ENCODE results near the gene SERPINB12. TPM values are rescaled to one million over a fixed set of nuclear protein-coding genes. Genes with fewer than 3 reads are reported as not detected.

SERPINB12 gene
- total RNA-seq, 1 experiment from 2014 or later: not detected

DNA sequence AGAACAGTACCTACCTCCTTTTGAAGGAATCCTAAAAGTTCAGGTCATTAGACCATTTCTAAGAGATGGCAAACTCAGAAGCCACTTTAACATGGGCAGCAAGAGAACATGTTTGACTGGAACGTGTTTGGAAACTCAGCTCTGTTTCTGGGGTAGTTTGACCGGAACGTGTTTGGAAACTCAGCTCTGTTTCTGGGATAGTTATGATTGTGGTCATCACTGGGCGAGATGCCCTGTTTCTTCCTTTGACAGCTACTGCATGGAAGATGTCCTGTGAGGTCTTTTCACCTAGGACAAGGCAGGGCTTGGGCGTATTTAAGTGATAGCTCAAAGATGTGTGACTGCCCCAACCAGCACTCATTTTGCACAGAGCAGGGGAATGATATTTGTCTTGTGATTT is 25.1 kb downstream of the SERPINB12 start:
- Histone ChIP-seq H3T11ph (ENCODE audit: low read length) (no peak overlapping the region), H3K27ac (ENCODE audit: insufficient read length, low read depth, low read length) (no peak overlapping the region), H2AFZ (ENCODE audit: low read length) (no peak overlapping the region), H3K9me3 (ENCODE audit: control insufficient read depth, low read depth, low read length) (no peaks in the 10 kb centered on the region), H3K56ac (ENCODE audit: insufficient read length, low read depth, low read length) (no peak overlapping the region), H3K27me3 (ENCODE audit: insufficient read depth, low read length) (no peaks in the 10 kb centered on the region), H3K4me1 (ENCODE audit: insufficient read depth, low read length) (no peaks in the 10 kb centered on the region), H2BK20ac (ENCODE audit: low read depth, low read length, poor library complexity, severe bottlenecking) (no peak overlapping the region), H2BK15ac (ENCODE audit: low read depth, low read length) (no peak overlapping the region), H4K5ac (ENCODE audit: insufficient read length, low read depth, low read length) (no peak overlapping the region), H3K23me2 (ENCODE audit: insufficient read length, low read depth, low read length, poor library complexity, severe bottlenecking) (no peaks in the 10 kb centered on the region), H4K20me1 (ENCODE audit: control insufficient read depth, insufficient read depth, insufficient read length) (no peaks in the 10 kb centered on the region), H2BK12ac (ENCODE audit: insufficient read length, low read depth, low read length) (no peak overlapping the region), H3K14ac (ENCODE audit: insufficient read depth, low read length) (no peak overlapping the region), H3K4ac (ENCODE audit: low read depth, low read length) (no peak overlapping the region), H3K4me2 (ENCODE audit: insufficient read depth, insufficient read length, low read length) (no peak overlapping the region), H3K18ac (ENCODE audit: insufficient read length, low read depth, low read length) (no peak overlapping the region), H3K23ac (ENCODE audit: insufficient read length, low read depth, low read length) (no peak overlapping the region), H4K8ac (replicated peaks; ENCODE audit: insufficient read length, low read depth, low read length) (no peak overlapping the region), H2BK120ac (ENCODE audit: low read depth, low read length, poor library complexity, severe bottlenecking) (no peak overlapping the region), H2BK5ac (ENCODE audit: insufficient read length, low read length) (no peak overlapping the region), H2AK5ac (ENCODE audit: insufficient read length, low read length) (no peak overlapping the region), H4K91ac (ENCODE audit: insufficient read length, low read depth, low read length) (no peak overlapping the region), H3K9ac (ENCODE audit: extremely low read depth, insufficient read length, low read length) (no peak overlapping the region), H3K79me1 (ENCODE audit: insufficient read depth, low read depth, low read length, poor library complexity, severe bottlenecking) (no peaks in the 10 kb centered on the region), H3K79me2 (ENCODE audit: insufficient read depth, low read length) (no peaks in the 10 kb centered on the region)
- no CpG with 5 or more reads among the region's 5 CpGs for WGBS (ENCODE audit: extremely low coverage, insufficient read length, low lambda C conversion rate)
- Mint-ChIP-seq H3K4me1 (peaks cover 2 to 3% of the 10 kb centered on the region in 2 experiments; a peak in 1 of 4 replicates), H3K4me3 (no peak overlapping the region; a peak in 1 of 5 replicates), H3K36me3 (ENCODE audit: insufficient read depth in 1 of 3, low read depth in 3 of 3) (no peaks in the 10 kb centered on the region; a peak in 1 of 7 replicates), H3K27ac (no peak overlapping the region), H3K9me3 (no peaks in the 10 kb centered on the region), H3K27me3 (ENCODE audit: low read depth) (no peaks in the 10 kb centered on the region; the same call in none of the 2 replicates)
- no peak for TF ChIP-seq CTCF (conservative IDR thresholded peaks at IDR 0.05)
- no peak for DNase-seq
